Heart left ventricle (tissue), 13 donors: ENCODE results near the gene CAVIN4.

Source experiments
- CTCF ChIP-seq, 12 donors: fragments of 200-600 bp; sonication (generic) in 4 of 12; IDR thresholded peaks; one replicate each; pipeline versions ENCODE4 v1.5.0 to v1.8.0; 2018 to 2022; ENCODE audit warnings: antibody characterized with exemption in 12 of 12, mild to moderate bottlenecking in 5 of 12
- POLR2A ChIP-seq, 2 donors: fragments of 450-650 bp; IDR thresholded peaks; one replicate each; pipeline ENCODE4 v1.6.1; 2017; ENCODE audit warnings: antibody characterized with exemption in 2 of 2, mild to moderate bottlenecking in 2 of 2, moderate library complexity in 2 of 2
- donor health status: ischemic (EF 13 %, LVEDD 7.1; RV severe dilation, severe dysfunction).
- donor health status: DM: no; HTN: yes; CAD: no.
- donor health status: DM: no; HTN: no; CAD: no.
- donor health status: ischemic (EF 25% LVEDD 6.9; RV normal size, moderate dysfunction).
- donor health status: ischemic (EF 25% LVEDD 5.7; RV mildly dilated, moderate dysfunction).
- donor health status: ischemic (EF 35%, LVEDD 5.7; RV mildly dilated, moderate dysfunction).
- donor health status: nonischemic (EF 11% LVEDD 7.7; RV severe dilation, severe dysfunction).
- donor health status: DM: yes; HTN: yes; CAD: no.
- donor health status: PGD.
- donor health status: ischemic (EF 29% LVEDD 5.4; RV normal size, mild dysfunction).
- donor health status: nonischemic (EF 23%, LVEDD 6.1; RV moderate dilation, normal function).

GRCh38 chr9:100602342-100602801 lies 24.5 kb downstream of the CAVIN4 start:
- no peak for TF ChIP-seq POLR2A (IDR thresholded peaks at IDR 0.05)
- peak; percentile 33 to 73 (median 54) for TF ChIP-seq CTCF (IDR thresholded peaks at IDR 0.05)
